Kidney epithelial cell (primary cell): ENCODE measurements around the gene ADAMTS6. TPM values are rescaled to one million over a fixed set of nuclear protein-coding genes. Genes with fewer than 3 reads are reported as not detected.
"Not testable (repeated sequence)": the region's sequence is repeated elsewhere in the genome, so short reads cannot be mapped to it uniquely, and the experiment has no call there.

Source experiments
- DNase-seq: peaks from one replicate; pipeline ENCODE4 v3.0.0-alpha.2; 2010; ENCODE audit warnings: low read depth
- H3K27me3 ChIP-seq: 2 replicates; pipeline ENCODE4 v1.6.0; 2011; ENCODE audit warnings: low read length; ENCODE audit not compliant: control insufficient read depth, insufficient read depth
- H3K36me3 ChIP-seq: 2 replicates; pipeline ENCODE4 v1.5.1; 2011; ENCODE audit warnings: low read length; ENCODE audit not compliant: control insufficient read depth, insufficient read depth
- H3K4me3 ChIP-seq: 2 replicates; pipeline ENCODE4 v1.5.1; 2011; ENCODE audit warnings: low read depth, mild to moderate bottlenecking, control low read depth, low read length
- total RNA-seq: library from RNA; depleted of rRNA; stranded (reverse); fragments of >200 nt; gene quantifications from 2 replicates; pipeline ENCODE4 v1.2.3, GENCODE V29; 2015
- TF ChIP-seq, protein P1 (sequence below): IDR thresholded peaks from 2 replicates; pipeline ENCODE4 v1.5.1; 2011; ENCODE audit warnings: mild to moderate bottlenecking, moderate library complexity, low read length, control low read depth, inconsistent platforms; ENCODE audit not compliant: insufficient read depth, poor library complexity, severe bottlenecking

Gene ADAMTS6
- total RNA-seq, 1 donor from 2014 or later, result 15.3 TPM

DNA sequence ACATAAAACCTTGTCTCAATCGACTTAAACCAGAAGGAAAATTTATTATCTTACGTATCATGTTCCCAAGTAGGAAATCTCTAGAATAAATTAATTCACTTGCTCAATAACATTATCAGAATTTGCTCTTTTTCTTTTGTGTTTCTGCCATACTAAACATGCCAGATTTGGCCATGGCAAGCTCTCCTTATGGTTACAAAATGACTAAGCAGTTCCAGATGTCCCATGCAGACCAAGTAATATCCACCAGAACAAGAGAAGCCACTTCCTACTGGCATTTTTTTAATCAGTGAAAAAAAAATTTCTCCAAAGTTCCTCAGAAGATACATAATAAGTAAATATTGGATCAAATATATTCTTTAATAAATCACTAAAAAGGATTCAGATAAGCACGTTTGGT lies 25.2 kb upstream of the ADAMTS6 start:
- H3K36me3 ChIP-seq, result no peaks in the 10 kb centered on the region
- TF ChIP-seq, protein P1, sequence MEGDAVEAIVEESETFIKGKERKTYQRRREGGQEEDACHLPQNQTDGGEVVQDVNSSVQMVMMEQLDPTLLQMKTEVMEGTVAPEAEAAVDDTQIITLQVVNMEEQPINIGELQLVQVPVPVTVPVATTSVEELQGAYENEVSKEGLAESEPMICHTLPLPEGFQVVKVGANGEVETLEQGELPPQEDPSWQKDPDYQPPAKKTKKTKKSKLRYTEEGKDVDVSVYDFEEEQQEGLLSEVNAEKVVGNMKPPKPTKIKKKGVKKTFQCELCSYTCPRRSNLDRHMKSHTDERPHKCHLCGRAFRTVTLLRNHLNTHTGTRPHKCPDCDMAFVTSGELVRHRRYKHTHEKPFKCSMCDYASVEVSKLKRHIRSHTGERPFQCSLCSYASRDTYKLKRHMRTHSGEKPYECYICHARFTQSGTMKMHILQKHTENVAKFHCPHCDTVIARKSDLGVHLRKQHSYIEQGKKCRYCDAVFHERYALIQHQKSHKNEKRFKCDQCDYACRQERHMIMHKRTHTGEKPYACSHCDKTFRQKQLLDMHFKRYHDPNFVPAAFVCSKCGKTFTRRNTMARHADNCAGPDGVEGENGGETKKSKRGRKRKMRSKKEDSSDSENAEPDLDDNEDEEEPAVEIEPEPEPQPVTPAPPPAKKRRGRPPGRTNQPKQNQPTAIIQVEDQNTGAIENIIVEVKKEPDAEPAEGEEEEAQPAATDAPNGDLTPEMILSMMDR, result no peak
- DNase-seq, result no peak
- no peaks in the 10 kb centered on the region for H3K27me3 ChIP-seq
- no peak overlapping the region for H3K4me3 ChIP-seq

DNA sequence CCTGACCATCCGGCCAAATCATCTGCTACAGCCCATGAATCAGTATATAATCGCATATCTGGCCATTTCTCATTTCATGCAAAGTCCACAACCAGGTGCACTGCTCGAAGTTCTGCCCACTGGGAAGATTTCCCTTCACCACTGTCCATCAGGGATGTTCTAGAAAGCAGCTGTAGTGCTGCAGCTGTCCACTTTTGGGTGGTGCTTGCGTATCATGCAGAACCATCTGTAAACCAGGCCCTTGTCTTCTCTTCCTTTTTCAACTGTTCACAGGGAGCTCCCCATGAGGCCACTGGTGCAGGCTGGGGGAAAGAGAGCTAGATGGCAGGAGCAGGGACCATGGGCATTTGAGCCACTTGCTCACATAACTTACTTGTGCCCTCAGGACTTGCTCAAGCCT lies 7.4 kb upstream of the ADAMTS6 start:
- TF ChIP-seq, protein P1, result no peak
- Histone ChIP-seq H3K36me3 (no peaks in the 10 kb centered on the region), H3K4me3 (no peak overlapping the region), H3K27me3 (no peaks in the 10 kb centered on the region)
- no peak for DNase-seq

DNA sequence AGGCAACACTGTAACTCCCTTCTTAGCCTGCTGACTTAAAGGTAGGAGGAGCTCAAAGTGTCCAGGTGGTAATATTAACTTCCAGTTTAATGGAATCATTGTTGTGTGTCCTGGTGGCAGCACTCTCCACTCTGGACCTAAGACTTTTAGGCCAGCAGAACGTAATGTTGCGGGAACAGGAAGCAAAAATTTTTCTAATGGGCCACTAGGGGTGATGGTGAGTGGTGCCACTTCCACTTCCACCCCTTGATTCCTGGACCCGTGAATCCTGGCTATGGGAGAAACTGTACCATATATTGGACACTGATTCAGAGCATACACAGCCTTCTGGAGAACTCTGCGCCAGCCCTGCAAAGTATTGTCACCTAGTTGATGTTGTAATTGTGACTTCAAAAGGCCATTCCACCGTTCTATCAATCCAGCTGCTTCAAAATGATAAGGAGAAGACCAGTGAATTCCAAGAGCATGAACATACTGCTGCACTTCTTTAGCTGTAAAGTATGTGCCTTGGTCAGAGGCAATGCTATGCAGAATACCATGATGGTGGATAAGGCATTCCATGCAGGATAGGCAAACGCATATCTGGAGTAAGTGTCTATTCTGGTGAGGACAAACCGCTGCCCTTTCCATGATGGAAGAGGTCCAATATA lies 6.4 kb upstream of the ADAMTS6 start:
- not testable (repeated sequence) for DNase-seq, H3K36me3 ChIP-seq, H3K4me3 ChIP-seq, H3K27me3 ChIP-seq

DNA sequence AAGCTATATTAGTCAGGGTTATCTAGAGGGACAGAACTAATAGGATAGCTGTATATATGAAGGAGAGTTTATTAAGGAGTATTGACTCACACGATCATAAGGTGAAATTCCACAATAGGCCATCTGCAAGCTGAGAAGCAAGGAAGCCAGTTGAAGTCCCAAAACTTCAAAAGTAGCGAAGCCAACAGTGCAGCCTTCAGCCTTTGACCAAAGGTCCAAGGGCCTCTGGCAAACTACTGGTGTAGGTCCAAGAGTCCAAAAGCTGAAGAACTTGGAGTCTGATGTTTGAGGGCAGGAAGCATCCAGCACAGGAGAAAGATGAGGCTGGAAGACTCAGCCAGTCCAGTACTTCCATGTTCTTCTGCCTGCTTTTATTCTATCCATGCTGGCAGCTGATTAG lies 5.1 kb upstream of the ADAMTS6 start:
- H3K27me3 ChIP-seq, H3K36me3 ChIP-seq, DNase-seq, H3K4me3 ChIP-seq: not testable (repeated sequence)

DNA sequence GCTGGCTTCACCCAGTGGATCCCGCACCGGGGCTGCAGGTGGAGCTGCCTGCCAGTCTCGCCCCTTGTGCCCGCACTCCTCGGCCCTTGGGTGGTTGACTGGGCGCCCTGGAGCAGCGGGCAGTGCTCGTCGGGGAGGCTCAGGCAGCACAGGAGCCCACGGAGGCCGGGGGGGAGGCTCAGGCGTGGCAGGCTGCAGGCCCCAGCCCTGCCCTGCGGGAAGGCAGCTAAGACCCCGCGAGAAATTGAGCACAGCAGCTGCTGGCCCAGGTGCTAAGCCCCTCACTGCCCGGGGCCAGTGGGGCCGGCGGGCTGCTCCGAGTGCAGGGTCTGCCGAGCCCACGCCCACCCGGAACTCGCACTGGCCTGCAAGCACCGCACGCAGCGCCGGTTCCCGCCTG lies 3.7 kb upstream of the ADAMTS6 start:
- TF ChIP-seq, protein P1, result no peak
- DNase-seq, result no peak
- Histone ChIP-seq H3K27me3 (no peaks in the 10 kb centered on the region), H3K36me3 (no peaks in the 10 kb centered on the region), H3K4me3 (no peak overlapping the region)

DNA sequence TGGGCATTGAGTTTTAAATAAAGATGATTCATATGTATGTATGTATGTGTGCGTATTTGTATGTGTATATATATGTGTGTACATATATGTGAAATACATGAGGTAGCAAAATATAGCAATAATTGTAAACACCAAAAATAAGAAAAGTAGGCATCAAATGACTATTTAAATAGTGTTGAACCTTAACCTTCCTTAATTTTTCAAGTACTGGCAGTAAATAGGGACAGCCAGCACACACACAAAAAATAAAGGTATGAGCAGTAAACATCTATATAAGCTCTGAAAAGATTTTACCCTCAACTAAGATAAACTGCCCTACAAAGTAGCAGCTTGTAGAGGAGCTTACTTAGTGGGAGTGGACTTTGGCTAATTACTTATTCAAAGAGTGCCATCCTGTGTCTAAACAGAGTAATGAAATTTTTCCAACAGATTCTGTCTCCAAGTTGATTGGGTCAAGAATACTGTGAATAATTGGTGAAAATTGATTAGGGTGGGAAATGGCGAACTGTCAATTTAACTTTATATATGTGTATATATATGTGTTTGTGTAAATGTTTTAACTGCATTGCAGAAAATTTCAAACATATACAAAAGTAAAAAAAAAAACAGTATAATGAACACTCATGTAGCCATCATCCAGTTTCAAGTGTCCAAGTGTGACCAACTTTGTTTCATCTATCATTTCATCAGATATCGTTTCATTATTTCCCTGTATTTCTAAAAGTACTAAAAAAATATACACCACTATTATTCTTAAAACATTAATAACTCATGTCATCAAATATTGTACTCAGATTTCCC lies 2.0 kb upstream of the ADAMTS6 start:
- Histone ChIP-seq H3K36me3 (no peaks in the 10 kb centered on the region), H3K27me3 (no peaks in the 10 kb centered on the region), H3K4me3 (no peak overlapping the region)
- TF ChIP-seq, protein P1, result peak; percentile 45
- no peak for DNase-seq
